Liver (tissue), 9 donors: ENCODE measurements around the gene DENND4A. TPM values are rescaled to one million over a fixed set of nuclear protein-coding genes. Genes with fewer than 3 reads are reported as not detected.

Experiments
- DNase-seq: peaks from one replicate; pipeline ENCODE4 v3.0.0-alpha.2; 2017; ENCODE audit warnings: low spot score
- H3K27ac ChIP-seq, 2 donors: one replicate each; pipeline ENCODE4 v1.7.0; 2013; ENCODE audit warnings: inconsistent platforms in 2 of 2, low read length in 2 of 2, control low read depth in 1 of 2, low read depth in 1 of 2, mild to moderate bottlenecking in 1 of 2
- H3K27me3 ChIP-seq, 4 donors: one replicate each; pipeline versions ENCODE4 v1.6.1 to v1.7.0; 2013; ENCODE audit warnings: low read length in 3 of 4, inconsistent platforms in 1 of 4, mild to moderate bottlenecking in 1 of 4, moderate library complexity in 1 of 4; ENCODE audit not compliant: control insufficient read depth in 4 of 4, insufficient read depth in 4 of 4
- H3K36me3 ChIP-seq, 4 donors: one replicate each; pipeline versions ENCODE4 v1.6.1 to v1.7.0; 2013; ENCODE audit warnings: low read length in 3 of 4, mild to moderate bottlenecking in 3 of 4, low read depth in 1 of 4, moderate library complexity in 1 of 4; ENCODE audit not compliant: control insufficient read depth in 4 of 4, insufficient read depth in 3 of 4
- H3K4me1 ChIP-seq, 4 donors: one replicate each; pipeline versions ENCODE4 v1.6.1 to v1.7.0; 2013; ENCODE audit warnings: low read length in 3 of 4, mild to moderate bottlenecking in 3 of 4, moderate library complexity in 1 of 4; ENCODE audit not compliant: control insufficient read depth in 4 of 4, insufficient read depth in 4 of 4
- H3K4me3 ChIP-seq, 3 donors: one replicate each; pipeline versions ENCODE4 v1.6.1 to v1.7.0; 2013; ENCODE audit warnings: low read length in 3 of 3, control low read depth in 1 of 3, low read depth in 1 of 3, mild to moderate bottlenecking in 1 of 3
- H3K9ac ChIP-seq, 2 donors: one replicate each; pipeline ENCODE4 v1.7.0; 2013; ENCODE audit warnings: low read length in 2 of 2, mild to moderate bottlenecking in 2 of 2, moderate library complexity in 2 of 2, control low read depth in 1 of 2, low read depth in 1 of 2
- H3K9me3 ChIP-seq, 4 donors: one replicate each; pipeline versions ENCODE4 v1.6.1 to v1.7.0; 2013; ENCODE audit warnings: low read length in 3 of 4; ENCODE audit not compliant: control insufficient read depth in 4 of 4
- ATF3 ChIP-seq: IDR thresholded peaks from 2 replicates; pipeline ENCODE4 v1.6.1; 2016; ENCODE audit warnings: antibody characterized with exemption
- EGR1 ChIP-seq, 2 donors: IDR thresholded peaks; 2 replicates each; pipeline ENCODE4 v1.6.1; 2016 to 2018; ENCODE audit warnings: antibody characterized with exemption in 2 of 2, low read depth in 2 of 2
- FOXA1 ChIP-seq: IDR thresholded peaks from 2 replicates; pipeline ENCODE4 v1.6.1; 2016; ENCODE audit warnings: antibody characterized with exemption
- FOXA2 ChIP-seq: IDR thresholded peaks from 2 replicates; pipeline ENCODE4 v1.6.1; 2016; ENCODE audit warnings: antibody characterized with exemption
- HNF4G ChIP-seq: IDR thresholded peaks from 2 replicates; pipeline ENCODE4 v1.6.1; 2016; ENCODE audit warnings: antibody characterized with exemption
- JUND ChIP-seq, 2 donors: IDR thresholded peaks; 2 replicates each; pipeline ENCODE4 v1.6.1; 2016; ENCODE audit warnings: antibody characterized with exemption in 2 of 2
- MAX ChIP-seq: IDR thresholded peaks from 2 replicates; pipeline ENCODE4 v1.6.1; 2016; ENCODE audit warnings: antibody characterized with exemption
- NR2F2 ChIP-seq: IDR thresholded peaks from 2 replicates; pipeline ENCODE4 v1.6.1; 2016; ENCODE audit warnings: antibody characterized with exemption
- RAD21 ChIP-seq, 2 donors: IDR thresholded peaks; 2 replicates each; pipeline ENCODE4 v1.6.1; 2016; ENCODE audit warnings: antibody characterized with exemption in 2 of 2, mild to moderate bottlenecking in 2 of 2
- SP1 ChIP-seq: IDR thresholded peaks from 2 replicates; pipeline ENCODE4 v1.6.1; 2018; ENCODE audit warnings: antibody characterized with exemption, mild to moderate bottlenecking
- TAF1 ChIP-seq: conservative IDR thresholded peaks from 2 replicates; pipeline ENCODE4 v1.6.1; 2016; ENCODE audit warnings: antibody characterized with exemption, mild to moderate bottlenecking
- YY1 ChIP-seq: IDR thresholded peaks from 2 replicates; pipeline ENCODE4 v1.6.1; 2016; ENCODE audit warnings: antibody characterized with exemption, mild to moderate bottlenecking
- ZBTB33 ChIP-seq: IDR thresholded peaks from 2 replicates; pipeline ENCODE4 v1.6.1; 2016; ENCODE audit warnings: antibody characterized with exemption
- WGBS: extraction: QIAGEN DNeasy Blood & Tissue Kit; methylation state at CpG from one replicate; pipeline ENCODE4 v1.1.7; 2013; 5-methylcytosine and 5-hydroxymethylcytosine counted together
- polyA plus RNA-seq, 2 donors: library from polyadenylated mRNA; stranded (reverse) in 1 of 2; unstranded in 1 of 2; fragments of 200-250 nt in 1 of 2; fragments of >200 nt in 1 of 2; fragmentation: Nextera tagmentation in 1 of 2; extraction: Ambion mirVana in 1 of 2; gene quantifications; one replicate each; pipeline versions ENCODE4 v1.2.1 to v1.2.3, GENCODE V29; 2013 to 2015
- total RNA-seq, 2 donors: library from RNA; depleted of rRNA; stranded (reverse); fragments of >200 nt; gene quantifications; one replicate each; pipeline ENCODE4 v1.2.3, GENCODE V29; 2014
- donor health status: healthy.
- donor health status: healthy.
- donor health status: healthy.
- donor health status: healthy.
- donor health status: healthy.

Gene DENND4A
- total and polyA plus RNA-seq, 4 donors, result 5.2 to 75.5 (median 23.9) TPM

GRCh38 chr15:65612616-65612946, 179.5 kb downstream of the DENND4A start:
- 70% methylated on average over 2 of the region's 2 CpGs for WGBS
- DNase-seq, result no peak
- Histone ChIP-seq H3K9ac (no peak overlapping the region), H3K4me3 (no peak overlapping the region), H3K9me3 (no peaks in the 10 kb centered on the region), H3K36me3 (no peaks in the 10 kb centered on the region), H3K4me1 (peaks cover 6 to 31% (median 16%) of the 10 kb centered on the region in 4 donors), H3K27ac (no peak overlapping the region), H3K27me3 (no peaks in the 10 kb centered on the region)
- no peak for TF ChIP-seq EGR1 (IDR thresholded peaks at IDR 0.05; ENCODE audit: low read depth in 2 of 2)
- TF ChIP-seq JUND (IDR thresholded peaks at IDR 0.05), result no peak
- TF ChIP-seq ATF3, result no peak
- TF ChIP-seq HNF4G, result no peak
- no peak for TF ChIP-seq MAX
- no peak for TF ChIP-seq ZBTB33
- no peak for TF ChIP-seq SP1
- no peak for TF ChIP-seq TAF1
- no peak for TF ChIP-seq FOXA2
- no peak for TF ChIP-seq NR2F2
- no peak for TF ChIP-seq RAD21 (IDR thresholded peaks at IDR 0.05)

GRCh38 chr15:65611888-65612615, 180.0 kb downstream of the DENND4A start:
- H3K4me3 ChIP-seq, result peak overlapping the region; percentile 78 to 94 (median 86)
- peaks cover 0 to 2% (median 0%) of the 10 kb centered on the region in 4 donors for H3K36me3 ChIP-seq
- peaks cover 6 to 31% (median 16%) of the 10 kb centered on the region in 4 donors for H3K4me1 ChIP-seq
- H3K27ac ChIP-seq, result peak overlapping the region; percentile 91 to 95
- H3K27me3 ChIP-seq, result no peaks in the 10 kb centered on the region
- 86% methylated on average over 5 of the region's 5 CpGs for WGBS
- H3K9ac ChIP-seq, result peak overlapping the region; percentile 91 to 92
- no peaks in the 10 kb centered on the region for H3K9me3 ChIP-seq
- TF ChIP-seq FOXA1 (no peak), ATF3 (no peak), JUND (IDR thresholded peaks at IDR 0.05) (no peak), ZBTB33 (no peak), YY1 (no peak), HNF4G (no peak), SP1 (no peak), RAD21 (IDR thresholded peaks at IDR 0.05) (no peak)
- no peak for DNase-seq
